Myocyte (in vitro differentiated cells): ENCODE results near the gene SUPT6H. TPM values are rescaled to one million over a fixed set of nuclear protein-coding genes. Genes with fewer than 3 reads are reported as not detected.
A peak's percentile ranks its signal among the peaks of the same experiment; 100 is the strongest.

Experiments used
- DNase-seq: peaks from one replicate; pipeline ENCODE4 v3.0.0-alpha.2; 2012; ENCODE audit warnings: low read depth
- polyA plus RNA-seq: library from polyadenylated mRNA; unstranded; fragments of >200 nt; gene quantifications from one replicate; pipeline ENCODE4 v1.2.1, GENCODE V29; 2012; ENCODE audit warnings: missing spikeins
- total RNA-seq: library from RNA; depleted of rRNA; stranded (reverse); fragments of >200 nt; gene quantifications from 2 replicates; pipeline ENCODE4 v1.2.3, GENCODE V29; 2014

SUPT6H gene
- total RNA-seq, result 37.5 and 38.3 TPM in 2 replicates
- 61.4 TPM for polyA plus RNA-seq

GRCh38 chr17:28661635-28662526, at the start of gene SUPT6H, which contains the start of gene SDF2:
SUPT6H (plus strand) TSS chr17:28662205; CDS start chr17:28673402, 11,197 bp downstream.
SDF2 (minus strand) TSS chr17:28661906; CDS start chr17:28661876, 30 bp downstream.
- DNase-seq, result peak; percentile 92

GRCh38 chr17:28612531-28612930, 49.5 kb upstream of the SUPT6H start:
- DNase-seq, result no peak

GRCh38 chr17:28612936-28613872, 48.8 kb upstream of the SUPT6H start:
- DNase-seq, result peak; percentile 51

- DNase-seq, result no peak
Observed at GRCh38 chr17:28613931-28614381, 48.0 kb upstream of the SUPT6H start, which contains the start of gene RSKR. RSKR (minus strand) TSS chr17:28614185; CDS start chr17:28614161, 24 bp downstream.

GRCh38 chr17:28615260-28615940, 46.6 kb upstream of the SUPT6H start:
- peak; percentile 77 for DNase-seq

GRCh38 chr17:28616281-28616680, 45.7 kb upstream of the SUPT6H start:
- DNase-seq, result peak; percentile 95

GRCh38 chr17:28618464-28618863, 43.5 kb upstream of the SUPT6H start:
- no peak for DNase-seq

GRCh38 chr17:28620010-28620409, 42.0 kb upstream of the SUPT6H start:
- DNase-seq, result no peak

- no peak for DNase-seq
Observed at GRCh38 chr17:28622186-28622585, 39.8 kb upstream of the SUPT6H start.

- peak; percentile 61 for DNase-seq
Observed at GRCh38 chr17:28623696-28624095, 38.3 kb upstream of the SUPT6H start.

- DNase-seq, result no peak
Observed at GRCh38 chr17:28624148-28624547, 37.9 kb upstream of the SUPT6H start.

GRCh38 chr17:28626818-28627217, 35.2 kb upstream of the SUPT6H start:
- no peak for DNase-seq

GRCh38 chr17:28634206-28634865, 27.7 kb upstream of the SUPT6H start:
- no peak for DNase-seq

- no peak for DNase-seq
Observed at GRCh38 chr17:28635506-28635905, 26.5 kb upstream of the SUPT6H start.

GRCh38 chr17:28641579-28641978, 20.4 kb upstream of the SUPT6H start:
- no peak for DNase-seq

- DNase-seq, result peak; percentile 70
Observed at GRCh38 chr17:28643983-28644786, 17.8 kb upstream of the SUPT6H start.

- peak; percentile 95 for DNase-seq
Observed at GRCh38 chr17:28644787-28645575, 17.0 kb upstream of the SUPT6H start, which contains the start of gene BLTP2. BLTP2 (minus strand) TSS chr17:28645158; CDS start chr17:28645056, 102 bp downstream.

- no peak for DNase-seq
Observed at GRCh38 chr17:28645576-28645939, 16.4 kb upstream of the SUPT6H start.
